Stimulated activated CD8-positive, alpha-beta memory T cell treated with anti-CD3 and anti-CD28 coated beads, Interleukin-7, amount 100 ng/mL, for 1 hour (primary cell): ENCODE results near the gene PGC.

Experiments used
- DNase-seq, 2 donors: peaks; one replicate each; pipeline ENCODE4 v3.0.0-alpha.2; 2020; ENCODE audit warnings: low read depth in 2 of 2

The PGC gene

GRCh38 chr6:41697861-41698781 is 49.1 kb downstream of the PGC start:
- DNase-seq, result no peak

DNA sequence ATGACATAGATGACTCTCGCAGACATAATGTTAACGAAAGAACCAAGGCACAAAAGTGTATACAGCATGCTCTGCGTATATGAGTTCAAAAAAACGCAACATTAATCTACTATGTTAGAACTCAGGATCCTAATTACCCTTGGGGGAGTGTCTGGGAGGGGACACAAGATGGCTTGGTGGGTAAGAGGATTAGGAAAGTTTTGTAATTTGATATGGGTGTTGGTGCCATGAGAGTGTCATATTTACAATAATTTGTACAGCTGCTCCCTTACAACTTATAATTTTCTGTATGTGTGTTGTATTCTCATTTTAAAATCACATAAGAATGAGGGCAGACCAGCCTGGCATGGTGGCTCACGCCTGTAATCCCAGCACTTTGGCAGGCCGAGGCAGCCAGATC is 50.4 kb downstream of the PGC start:
- DNase-seq, result no peak

- no peak for DNase-seq
Observed at GRCh38 chr6:41695825-41696224, 51.4 kb downstream of the PGC start.

- DNase-seq, result no peak
Observed at GRCh38 chr6:41694815-41695526, 52.2 kb downstream of the PGC start.

DNA sequence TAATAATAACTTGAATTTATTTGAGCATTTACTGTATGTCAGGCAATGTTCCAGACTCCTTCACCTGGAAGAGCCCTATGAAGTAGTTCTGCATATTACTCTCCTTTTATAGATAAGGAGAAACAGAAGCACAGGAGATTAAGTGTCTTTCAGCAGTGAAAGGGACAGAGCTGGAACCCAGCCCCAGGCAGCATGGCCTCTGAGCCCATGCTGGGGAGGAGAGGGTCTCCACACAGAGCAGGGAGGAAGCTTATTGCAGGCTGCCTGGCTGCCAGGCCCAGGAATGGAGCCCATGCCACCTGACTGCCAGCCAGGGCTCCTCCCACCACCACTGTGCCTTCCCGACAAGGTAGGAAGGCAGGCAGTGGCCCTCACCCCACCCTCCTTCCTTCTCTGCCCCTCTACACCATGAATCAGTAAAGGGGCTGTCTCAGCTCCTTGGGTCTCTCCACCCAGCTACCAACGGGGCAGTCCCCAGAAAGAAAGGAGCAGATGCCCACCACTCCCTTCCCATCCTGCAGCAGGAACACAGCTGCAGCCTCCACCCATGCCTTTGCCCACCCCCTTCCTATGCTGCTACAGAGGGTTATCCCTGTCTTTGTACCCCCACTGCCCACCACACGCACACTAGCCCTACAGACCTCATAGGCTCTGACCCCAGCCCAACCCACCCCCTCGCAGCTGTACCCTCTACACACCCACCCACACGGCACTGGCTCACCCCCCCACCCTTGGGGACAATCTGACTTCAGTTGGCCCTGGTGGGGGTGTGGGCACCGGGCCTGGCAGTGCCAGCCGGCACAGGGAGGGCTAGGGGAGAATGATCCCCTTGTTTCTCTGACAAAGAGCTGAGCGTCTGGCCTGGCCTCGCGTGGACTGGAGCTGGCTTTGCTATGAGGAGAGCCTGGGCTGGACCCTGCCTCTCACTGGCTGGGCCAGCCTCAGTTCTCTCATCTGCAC is 53.6 kb downstream of the PGC start:
- no peak for DNase-seq

DNA sequence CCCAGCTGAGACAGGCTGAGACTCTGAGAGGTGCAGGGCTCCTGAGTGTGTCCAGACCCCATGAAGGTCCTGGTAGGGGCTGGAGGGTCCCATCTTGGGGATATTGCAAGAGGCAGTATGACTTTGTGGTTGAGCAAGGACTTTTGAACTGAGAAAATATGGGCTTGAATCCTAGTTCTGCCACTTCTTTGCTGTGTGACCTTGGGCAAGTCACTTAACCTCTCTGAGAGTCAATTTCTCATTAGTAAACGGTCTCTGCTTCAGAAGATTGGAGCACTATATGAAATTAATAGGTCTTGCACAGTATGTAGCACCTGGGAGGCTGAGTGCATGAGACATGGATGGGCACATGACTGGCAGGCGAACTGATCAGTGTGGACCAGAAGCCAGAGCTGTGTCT is 54.5 kb downstream of the PGC start:
- no peak for DNase-seq

GRCh38 chr6:41692080-41692675 is 55.0 kb downstream of the PGC start:
- no peak for DNase-seq

DNA sequence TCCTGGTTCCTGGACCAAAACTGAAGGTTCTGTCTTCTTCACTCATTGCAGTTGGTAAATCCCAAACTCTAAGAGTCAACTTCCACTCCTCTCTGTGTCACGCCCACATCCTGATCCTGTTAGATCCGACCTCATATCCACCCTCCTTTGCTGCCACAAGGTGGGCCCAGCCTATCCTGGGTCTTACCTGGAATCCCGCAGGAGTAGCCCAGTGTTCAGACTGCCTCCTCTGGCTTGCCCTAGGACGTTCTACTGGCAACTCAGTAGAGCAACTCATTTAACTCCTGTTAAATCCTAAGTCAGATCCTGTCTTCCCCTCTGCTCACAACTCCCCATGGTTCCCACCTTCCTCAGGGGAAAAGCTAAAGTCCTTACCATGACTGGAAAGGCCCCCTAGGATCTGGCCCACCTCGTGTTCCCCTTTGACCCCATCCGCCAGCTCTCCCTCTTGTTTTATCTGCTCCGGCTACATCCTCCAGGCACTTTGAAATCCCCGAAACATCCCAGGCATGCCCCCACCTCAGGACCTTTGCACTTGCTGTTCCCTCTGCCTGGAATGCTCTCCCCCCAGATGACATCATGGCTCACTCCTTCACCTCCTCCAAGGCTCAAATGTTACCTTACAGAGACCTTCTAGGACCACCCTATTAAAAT is 55.6 kb downstream of the PGC start:
- no peak for DNase-seq

DNA sequence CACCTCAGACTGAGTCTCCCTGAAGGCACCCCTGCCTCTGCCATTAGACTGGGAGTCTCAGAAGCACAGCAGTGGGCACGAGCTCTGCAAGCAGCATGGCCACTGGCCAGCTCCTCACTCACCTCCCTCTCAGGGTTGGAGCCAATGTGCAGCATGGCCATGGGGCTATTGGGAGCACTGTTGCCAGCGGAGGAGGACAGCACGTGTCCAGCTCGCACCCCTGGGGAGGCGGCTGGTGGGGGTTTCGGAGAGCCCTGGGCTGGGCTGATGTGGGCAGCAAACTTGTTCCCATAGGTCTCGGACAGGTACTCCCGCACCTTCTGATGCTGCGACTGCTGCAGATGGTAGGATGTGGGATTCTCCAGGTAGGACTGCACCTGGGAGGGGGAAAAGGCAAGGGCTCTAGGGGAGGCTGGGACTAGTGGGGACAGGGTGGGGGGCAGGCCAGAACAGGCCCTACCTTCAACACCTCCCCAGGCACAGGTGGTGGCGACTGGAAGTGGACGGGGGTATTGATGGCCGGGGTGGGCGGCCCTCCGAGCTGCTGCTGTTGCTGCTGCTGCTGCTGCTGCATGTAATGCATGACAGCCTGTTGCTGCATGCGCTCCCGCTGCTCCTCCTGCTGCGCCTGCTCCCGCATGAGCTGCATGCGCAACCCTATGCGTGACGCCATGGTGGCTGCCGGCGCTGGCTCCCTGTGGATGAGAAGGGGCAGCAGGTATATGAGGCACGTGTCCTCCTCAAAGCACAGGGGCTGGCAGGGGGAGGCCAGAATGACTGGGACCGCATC is 56.5 kb downstream of the PGC start:
- DNase-seq, result no peak

- DNase-seq, result no peak
Observed at GRCh38 chr6:41689171-41690008, 57.8 kb downstream of the PGC start.

GRCh38 chr6:41688256-41688965 is 58.8 kb downstream of the PGC start:
- no peak for DNase-seq

DNA sequence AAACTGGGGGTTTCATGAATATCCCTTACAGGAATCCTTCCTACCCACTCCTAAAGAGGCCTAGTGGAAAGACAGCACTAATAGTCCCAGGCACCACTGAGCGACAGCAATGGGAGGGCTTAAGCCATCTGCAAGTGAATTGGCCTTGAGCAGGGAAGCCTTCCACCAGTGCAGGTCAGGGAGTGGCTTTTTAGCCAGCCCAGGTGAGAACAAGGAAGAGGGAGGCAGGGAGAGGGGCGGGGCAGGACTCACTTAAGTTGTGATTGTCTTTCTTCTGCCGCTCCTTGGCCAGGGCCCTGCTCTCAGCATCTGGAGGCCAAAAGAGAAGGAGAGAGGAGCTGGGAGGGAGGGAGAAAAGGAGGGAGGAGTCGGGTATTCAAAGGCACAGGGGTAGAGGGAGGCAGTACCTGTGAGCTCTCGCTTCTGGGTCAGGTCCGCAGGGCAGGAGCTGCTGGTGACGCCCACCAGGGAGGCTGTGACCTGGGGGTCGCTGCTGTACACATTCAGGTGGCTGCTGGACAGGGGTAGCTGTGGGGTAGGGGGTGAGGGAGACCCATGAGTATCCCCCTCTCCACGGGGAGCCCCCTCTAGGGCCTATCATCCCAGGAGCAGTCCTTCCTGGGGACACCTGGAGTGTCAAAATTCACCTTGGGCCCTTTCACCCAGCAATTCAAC is 59.6 kb downstream of the PGC start:
- no peak for DNase-seq
